ENCODE measurements around the gene ZNF232. TPM values are rescaled to one million over a fixed set of nuclear protein-coding genes. Genes with fewer than 3 reads are reported as not detected.

The ZNF232 gene
- total RNA-seq, 1 donor from 2014 or later: 4.1 TPM

Other genes with a start within 250 kb of the ZNF232 start
- 0.46 TPM for gene C17orf107, start 212.3 kb downstream of the ZNF232 start, total RNA-seq
- gene CHRNE, start 208.8 kb downstream of the ZNF232 start, total RNA-seq: 5.5 TPM
- gene GP1BA, start 179.6 kb downstream of the ZNF232 start, total RNA-seq: not detected
- 176 TPM for gene SLC25A11, start 171.8 kb downstream of the ZNF232 start, total RNA-seq
- gene RNF167, start 171.6 kb downstream of the ZNF232 start, total RNA-seq: 84.7 TPM
- gene PFN1, start 163.3 kb downstream of the ZNF232 start, total RNA-seq: 204 TPM
- gene ENO3, start 160.8 kb downstream of the ZNF232 start, total RNA-seq: 382 TPM
- gene SPAG7, start 144.1 kb downstream of the ZNF232 start, total RNA-seq: 104 TPM
- gene CAMTA2, start 124.2 kb downstream of the ZNF232 start, total RNA-seq: 38.9 TPM
- 1.8 TPM for gene INCA1, start 114.4 kb downstream of the ZNF232 start, total RNA-seq
- 646 TPM for gene KIF1C, start 113.9 kb downstream of the ZNF232 start, total RNA-seq
- not detected for gene SLC52A1, start 76.5 kb downstream of the ZNF232 start, total RNA-seq
- 12.6 TPM for gene ZFP3, start 33.4 kb downstream of the ZNF232 start, total RNA-seq
- gene USP6, start 4.2 kb upstream of the ZNF232 start, total RNA-seq: 0.08 TPM
- 5.8 TPM for gene ZNF594, start 80.0 kb upstream of the ZNF232 start, total RNA-seq
- 0.62 TPM for gene SCIMP, start 123.0 kb upstream of the ZNF232 start, total RNA-seq
- gene RABEP1, start 170.4 kb upstream of the ZNF232 start, total RNA-seq: 65.2 TPM

Data from cardiac septum (tissue), 1 donor.